Psoas muscle (tissue), 8 donors: ENCODE results near the gene ARIH1. TPM values are rescaled to one million over a fixed set of nuclear protein-coding genes. Genes with fewer than 3 reads are reported as not detected.

ENCODE experiments used
- ATAC-seq, 4 donors: fragments of 200-7000 bp; cut with Tn5 transposase; one replicate each; pipeline ENCODE4 v1.9.1; 2020; ENCODE audit warnings: moderate library complexity in 3 of 4, mild to moderate bottlenecking in 2 of 4
- DNase-seq, 2 donors: peaks; one replicate each; pipeline ENCODE4 v3.0.0-alpha.2; 2020
- H3K27ac ChIP-seq: fragments of 200-600 bp; one replicate; pipeline ENCODE4 v1.8.0; 2022
- H3K27me3 ChIP-seq, 3 donors: fragments of 200-600 bp in 1 of 3; one replicate each; pipeline versions ENCODE4 v1.6.1 to v1.8.0; 2013 to 2022; ENCODE audit warnings: low read length in 2 of 3, mild to moderate bottlenecking in 2 of 3, moderate library complexity in 1 of 3; ENCODE audit not compliant: insufficient read depth in 3 of 3
- H3K36me3 ChIP-seq, 2 donors: fragments of 200-600 bp in 1 of 2; one replicate each; pipeline versions ENCODE4 v1.6.1 to v1.8.0; 2013 to 2022; ENCODE audit warnings: low read depth in 1 of 2, mild to moderate bottlenecking in 1 of 2, moderate library complexity in 1 of 2; ENCODE audit not compliant: insufficient read depth in 1 of 2
- H3K4me1 ChIP-seq: fragments of 200-600 bp; one replicate; pipeline ENCODE4 v1.8.0; 2022
- H3K4me3 ChIP-seq: fragments of 200-600 bp; one replicate; pipeline ENCODE4 v1.8.0; 2022; ENCODE audit warnings: mild to moderate bottlenecking
- H3K9me3 ChIP-seq: fragments of 200-600 bp; one replicate; pipeline ENCODE4 v1.8.0; 2022
- CTCF ChIP-seq: fragments of 200-600 bp; IDR thresholded peaks from one replicate; pipeline ENCODE4 v1.8.0; 2022; ENCODE audit warnings: antibody characterized with exemption
- WGBS, 3 donors: extraction: QIAGEN DNeasy Blood & Tissue Kit; methylation state at CpG; one replicate each; pipeline versions ENCODE4 v1.1.6 to v1.1.7; 2013; 5-methylcytosine and 5-hydroxymethylcytosine counted together
- intact Hi-C, 2 donors: fragments of 100-400 bp; cut with DNase I; formaldehyde crosslinking; loops; one replicate each; pipeline versions ENCODE4 v1.11.0 to v1.14.2; 2022
- polyA plus RNA-seq, 3 donors: library from polyadenylated mRNA; stranded (reverse); fragments of 200-250 nt; gene quantifications; one replicate each; pipeline ENCODE4 v1.2.3, GENCODE V29; 2013
- total RNA-seq, 4 donors: library from RNA; stranded (reverse); fragmentation: NEBNext Ultra II Directional in 2 of 4; extraction: Animal tissue kit (Norgen Biotek cat#: 25700) in 2 of 4; gene quantifications; one replicate each; pipeline versions ENCODE4 v1.2.1 to v1.2.4, GENCODE V29; 2021 to 2023
- donor health status: healthy with polysubstance abuse.
- donor health status: DM: no; HTN: no; CAD: no; lungs with moderate emphysema.
- donor health status: Bipolar disorder and iron deficiency.
- donor health status: healthy.
- donor health status: DM: yes; HTN: yes; CAD: no.
- donor health status: DM: no; HTN: no; CAD: no.
- donor health status: DM: no; HTN: no; CAD: no.
- donor health status: DM: yes; HTN: yes; CAD: no.

Gene ARIH1
- total and polyA plus RNA-seq, 7 donors, result 35.6 to 253 (median 181) TPM

GRCh38 chr15:72562878-72563277, 88.7 kb downstream of the ARIH1 start:
- Histone ChIP-seq H3K27ac (no peak overlapping the region), H3K4me1 (no peaks in the 10 kb centered on the region), H3K4me3 (no peak overlapping the region), H3K27me3 (no peaks in the 10 kb centered on the region), H3K9me3 (no peaks in the 10 kb centered on the region), H3K36me3 (peaks cover 0 to 65% of the 10 kb centered on the region in 2 donors)
- intact Hi-C loops, result no loop called here
- ATAC-seq (peak in 3 of 4 donors; percentile 53 to 77 (median 70)), DNase-seq (no peak)
- WGBS, 3 donors, result 92 to 99% (median 98%) methylated on average over 2 of the region's 2 CpGs
- no peak for TF ChIP-seq CTCF

GRCh38 chr15:72564091-72564490, 90.0 kb downstream of the ARIH1 start:
- no peak for TF ChIP-seq CTCF
- H3K4me1 ChIP-seq, result no peaks in the 10 kb centered on the region
- DNase-seq (no peak), ATAC-seq (no peak)
- intact Hi-C loops, result no loop called here
- H3K9me3 ChIP-seq, result no peaks in the 10 kb centered on the region
- peaks cover 0 to 78% of the 10 kb centered on the region in 2 donors for H3K36me3 ChIP-seq
- H3K27me3 ChIP-seq, result no peaks in the 10 kb centered on the region
- 84 to 97% (median 88%) methylated on average over 1 of the region's 1 CpG for WGBS, 3 donors
- H3K4me3 ChIP-seq, result no peak overlapping the region
- no peak overlapping the region for H3K27ac ChIP-seq

- no peaks in the 10 kb centered on the region for H3K27me3 ChIP-seq
- H3K9me3 ChIP-seq, result no peaks in the 10 kb centered on the region
- H3K4me3 ChIP-seq, result no peak overlapping the region
- peaks cover 2 to 96% of the 10 kb centered on the region in 2 donors for H3K36me3 ChIP-seq
- TF ChIP-seq CTCF, result no peak
- 59 to 68% (median 67%) methylated on average over 1 of the region's 1 CpG for WGBS, 3 donors
- no peaks in the 10 kb centered on the region for H3K4me1 ChIP-seq
- intact Hi-C loops, result no loop called here
- H3K27ac ChIP-seq, result no peak overlapping the region
- ATAC-seq, result no peak
- DNase-seq, result no peak
Observed at GRCh38 chr15:72566973-72567372, 92.8 kb downstream of the ARIH1 start.

GRCh38 chr15:72570059-72570458, 95.9 kb downstream of the ARIH1 start:
- H3K27me3 ChIP-seq, result no peaks in the 10 kb centered on the region
- WGBS, 3 donors, result 95 to 100% (median 99%) methylated on average over 1 of the region's 1 CpG
- no peaks in the 10 kb centered on the region for H3K4me1 ChIP-seq
- DNase-seq, result no peak
- H3K27ac ChIP-seq, result no peak overlapping the region
- ATAC-seq, result no peak
- no peak overlapping the region for H3K4me3 ChIP-seq
- peaks cover 2 to 99% of the 10 kb centered on the region in 2 donors for H3K36me3 ChIP-seq
- H3K9me3 ChIP-seq, result no peaks in the 10 kb centered on the region
- TF ChIP-seq CTCF, result no peak
- intact Hi-C loops, result no loop called here

GRCh38 chr15:72579814-72580213, 105.7 kb downstream of the ARIH1 start:
- ATAC-seq, result no peak
- peaks cover 10% of the 10 kb centered on the region for H3K9me3 ChIP-seq
- no peaks in the 10 kb centered on the region for H3K27me3 ChIP-seq
- H3K36me3 ChIP-seq, result peaks cover 6 to 91% of the 10 kb centered on the region in 2 donors
- no peak overlapping the region for H3K27ac ChIP-seq
- DNase-seq, result no peak
- intact Hi-C loops, result no loop called here
- 98 to 99% (median 98%) methylated on average over 3 of the region's 3 CpGs for WGBS, 3 donors
- no peak for TF ChIP-seq CTCF
- H3K4me1 ChIP-seq, result no peaks in the 10 kb centered on the region
- H3K4me3 ChIP-seq, result no peak overlapping the region
